Liver (tissue), 9 donors: Measurements from ENCODE around the gene CENPU. TPM values are rescaled to one million over a fixed set of nuclear protein-coding genes. Genes with fewer than 3 reads are reported as not detected.
"Not testable (repeated sequence)": the region's sequence is repeated elsewhere in the genome, so short reads cannot be mapped to it uniquely, and the experiment has no call there.

Source experiments
- DNase-seq: peaks from one replicate; pipeline ENCODE4 v3.0.0-alpha.2; 2017; ENCODE audit warnings: low spot score
- H3K27ac ChIP-seq, 2 donors: one replicate each; pipeline ENCODE4 v1.7.0; 2013; ENCODE audit warnings: inconsistent platforms in 2 of 2, low read length in 2 of 2, control low read depth in 1 of 2, low read depth in 1 of 2, mild to moderate bottlenecking in 1 of 2
- H3K27me3 ChIP-seq, 4 donors: one replicate each; pipeline versions ENCODE4 v1.6.1 to v1.7.0; 2013; ENCODE audit warnings: low read length in 3 of 4, inconsistent platforms in 1 of 4, mild to moderate bottlenecking in 1 of 4, moderate library complexity in 1 of 4; ENCODE audit not compliant: control insufficient read depth in 4 of 4, insufficient read depth in 4 of 4
- H3K36me3 ChIP-seq, 4 donors: one replicate each; pipeline versions ENCODE4 v1.6.1 to v1.7.0; 2013; ENCODE audit warnings: low read length in 3 of 4, mild to moderate bottlenecking in 3 of 4, low read depth in 1 of 4, moderate library complexity in 1 of 4; ENCODE audit not compliant: control insufficient read depth in 4 of 4, insufficient read depth in 3 of 4
- H3K4me1 ChIP-seq, 4 donors: one replicate each; pipeline versions ENCODE4 v1.6.1 to v1.7.0; 2013; ENCODE audit warnings: low read length in 3 of 4, mild to moderate bottlenecking in 3 of 4, moderate library complexity in 1 of 4; ENCODE audit not compliant: control insufficient read depth in 4 of 4, insufficient read depth in 4 of 4
- H3K4me3 ChIP-seq, 3 donors: one replicate each; pipeline versions ENCODE4 v1.6.1 to v1.7.0; 2013; ENCODE audit warnings: low read length in 3 of 3, control low read depth in 1 of 3, low read depth in 1 of 3, mild to moderate bottlenecking in 1 of 3
- H3K9ac ChIP-seq, 2 donors: one replicate each; pipeline ENCODE4 v1.7.0; 2013; ENCODE audit warnings: low read length in 2 of 2, mild to moderate bottlenecking in 2 of 2, moderate library complexity in 2 of 2, control low read depth in 1 of 2, low read depth in 1 of 2
- H3K9me3 ChIP-seq, 4 donors: one replicate each; pipeline versions ENCODE4 v1.6.1 to v1.7.0; 2013; ENCODE audit warnings: low read length in 3 of 4; ENCODE audit not compliant: control insufficient read depth in 4 of 4
- ATF3 ChIP-seq: IDR thresholded peaks from 2 replicates; pipeline ENCODE4 v1.6.1; 2016; ENCODE audit warnings: antibody characterized with exemption
- FOXA1 ChIP-seq: IDR thresholded peaks from 2 replicates; pipeline ENCODE4 v1.6.1; 2016; ENCODE audit warnings: antibody characterized with exemption
- FOXA2 ChIP-seq: IDR thresholded peaks from 2 replicates; pipeline ENCODE4 v1.6.1; 2016; ENCODE audit warnings: antibody characterized with exemption
- GABPA ChIP-seq, 2 donors: IDR thresholded peaks in 1 of 2; conservative IDR thresholded peaks in 1 of 2; 2 replicates each; pipeline ENCODE4 v1.6.1; 2016; ENCODE audit warnings: antibody characterized with exemption in 2 of 2, mild to moderate bottlenecking in 1 of 2, moderate library complexity in 1 of 2
- HNF4G ChIP-seq: IDR thresholded peaks from 2 replicates; pipeline ENCODE4 v1.6.1; 2016; ENCODE audit warnings: antibody characterized with exemption
- NR2F2 ChIP-seq: IDR thresholded peaks from 2 replicates; pipeline ENCODE4 v1.6.1; 2016; ENCODE audit warnings: antibody characterized with exemption
- REST ChIP-seq: IDR thresholded peaks from 2 replicates; pipeline ENCODE4 v1.6.1; 2016; ENCODE audit warnings: antibody characterized with exemption, mild to moderate bottlenecking
- RXRA ChIP-seq, 2 donors: IDR thresholded peaks; 2 replicates each; pipeline ENCODE4 v1.6.1; 2017 to 2018; ENCODE audit warnings: antibody characterized with exemption in 2 of 2, mild to moderate bottlenecking in 1 of 2
- SP1 ChIP-seq: IDR thresholded peaks from 2 replicates; pipeline ENCODE4 v1.6.1; 2018; ENCODE audit warnings: antibody characterized with exemption, mild to moderate bottlenecking
- YY1 ChIP-seq: IDR thresholded peaks from 2 replicates; pipeline ENCODE4 v1.6.1; 2016; ENCODE audit warnings: antibody characterized with exemption, mild to moderate bottlenecking
- ZBTB33 ChIP-seq: IDR thresholded peaks from 2 replicates; pipeline ENCODE4 v1.6.1; 2016; ENCODE audit warnings: antibody characterized with exemption
- WGBS: extraction: QIAGEN DNeasy Blood & Tissue Kit; methylation state at CpG from one replicate; pipeline ENCODE4 v1.1.7; 2013; 5-methylcytosine and 5-hydroxymethylcytosine counted together
- polyA plus RNA-seq, 2 donors: library from polyadenylated mRNA; stranded (reverse) in 1 of 2; unstranded in 1 of 2; fragments of 200-250 nt in 1 of 2; fragments of >200 nt in 1 of 2; fragmentation: Nextera tagmentation in 1 of 2; extraction: Ambion mirVana in 1 of 2; gene quantifications; one replicate each; pipeline versions ENCODE4 v1.2.1 to v1.2.3, GENCODE V29; 2013 to 2015
- total RNA-seq, 2 donors: library from RNA; depleted of rRNA; stranded (reverse); fragments of >200 nt; gene quantifications; one replicate each; pipeline ENCODE4 v1.2.3, GENCODE V29; 2014
- donor health status: healthy.
- donor health status: healthy.
- donor health status: healthy.
- donor health status: healthy.
- donor health status: healthy.

CENPU gene
- total and polyA plus RNA-seq, 4 donors, result 1.2 to 22.0 (median 1.8) TPM

- TF ChIP-seq GABPA (IDR thresholded peaks at IDR 0.05 in 1 of 2, conservative IDR thresholded peaks at IDR 0.05 in 1 of 2) (no peak), FOXA2 (no peak), FOXA1 (no peak), RXRA (IDR thresholded peaks at IDR 0.05) (no peak), ATF3 (no peak), REST (no peak), HNF4G (no peak), NR2F2 (no peak)
- WGBS, result 96% methylated on average over 8 of the region's 8 CpGs
These were observed 77.7 kb downstream of the CENPU start for GRCh38 chr4:184655889-184656869.

GRCh38 chr4:184653650-184654049 is 80.2 kb downstream of the CENPU start:
- no peak for TF ChIP-seq FOXA1
- no peak for TF ChIP-seq YY1
- no peak for TF ChIP-seq FOXA2
- no peak for TF ChIP-seq SP1
- no peak for TF ChIP-seq REST
- no peak for TF ChIP-seq ZBTB33
- no peak for TF ChIP-seq GABPA (IDR thresholded peaks at IDR 0.05 in 1 of 2, conservative IDR thresholded peaks at IDR 0.05 in 1 of 2)
- no peaks in the 10 kb centered on the region for H3K27me3 ChIP-seq
- no peak overlapping the region for H3K9ac ChIP-seq
- no peak for DNase-seq
- H3K4me3 ChIP-seq, result no peak overlapping the region
- H3K4me1 ChIP-seq, result peaks cover 0 to 11% (median 9%) of the 10 kb centered on the region in 4 donors
- H3K27ac ChIP-seq, result no peak overlapping the region
- H3K36me3 ChIP-seq, result no peaks in the 10 kb centered on the region
- H3K9me3 ChIP-seq, result no peaks in the 10 kb centered on the region
- whole genome bisulfite sequencing, result 62% methylated on average over 2 of the region's 2 CpGs

More at GRCh38 chr4:184655889-184656869, 77.7 kb downstream of the CENPU start:
- Histone ChIP-seq H3K27ac (no peak overlapping the region), H3K9ac (no peak overlapping the region), H3K4me1 (no peaks in the 10 kb centered on the region), H3K9me3 (no peaks in the 10 kb centered on the region), H3K27me3 (no peaks in the 10 kb centered on the region), H3K36me3 (peaks cover 0 to 4% (median 0%) of the 10 kb centered on the region in 4 donors), H3K4me3 (no peak overlapping the region)
- no peak for DNase-seq

- H3K27ac ChIP-seq, H3K9ac ChIP-seq, H3K27me3 ChIP-seq, H3K36me3 ChIP-seq, DNase-seq, H3K9me3 ChIP-seq, H3K4me3 ChIP-seq: not testable (repeated sequence)
- H3K4me1 ChIP-seq, result peaks cover 0 to 20% (median 15%) of the 10 kb centered on the region in 4 donors
These were observed 81.2 kb downstream of the CENPU start for GRCh38 chr4:184652681-184653080.
